ENCODE data around the gene GCN1.

DNA sequence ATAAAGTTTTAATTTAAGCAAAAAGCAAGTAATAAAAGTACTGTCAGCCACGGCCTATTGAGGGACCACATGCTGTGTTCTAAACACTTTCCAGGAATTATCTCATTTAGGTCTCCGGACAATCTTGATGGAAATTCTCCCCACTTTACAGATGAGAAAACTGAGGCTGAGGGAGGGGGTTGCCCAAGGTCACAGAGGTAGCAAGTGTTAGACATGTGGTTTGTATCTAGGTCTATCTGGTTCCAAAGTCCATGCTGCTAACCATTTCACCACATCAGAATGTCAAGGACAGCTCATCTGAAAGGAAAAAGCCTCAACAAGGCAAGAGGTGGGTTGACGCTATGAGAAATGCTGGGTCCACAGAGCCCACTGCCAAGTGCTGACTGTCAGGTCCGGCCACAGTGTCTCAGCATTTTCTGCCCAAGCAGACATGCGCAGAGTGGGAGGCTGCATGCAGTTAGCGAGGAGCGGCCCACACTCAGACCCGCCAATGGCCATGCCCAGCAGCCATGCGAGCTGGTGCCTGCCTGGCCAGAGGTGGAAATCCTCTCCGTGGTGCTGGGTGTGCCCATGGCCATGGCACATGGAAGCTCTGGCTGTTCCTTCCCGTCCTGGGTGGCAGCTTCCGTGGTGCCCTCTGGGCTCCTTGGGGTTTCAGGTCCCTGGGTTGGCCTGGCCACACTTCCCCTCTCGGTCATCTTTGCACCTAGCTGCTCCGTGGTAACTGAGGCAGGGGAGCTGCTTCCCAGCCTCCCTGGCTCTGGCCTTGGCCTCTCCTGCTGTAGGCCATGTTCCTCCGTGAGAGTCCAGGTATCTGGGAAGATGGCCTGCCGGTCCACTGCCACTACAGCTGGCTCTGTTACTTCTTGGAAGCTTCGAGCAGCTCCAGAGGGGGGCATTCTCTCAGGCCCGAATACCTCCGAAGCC, 24.4 kb upstream of the GCN1 start:
- no peak for TF ChIP-seq POLR2A (IDR thresholded peaks at IDR 0.05)
- TF ChIP-seq, protein P1, sequence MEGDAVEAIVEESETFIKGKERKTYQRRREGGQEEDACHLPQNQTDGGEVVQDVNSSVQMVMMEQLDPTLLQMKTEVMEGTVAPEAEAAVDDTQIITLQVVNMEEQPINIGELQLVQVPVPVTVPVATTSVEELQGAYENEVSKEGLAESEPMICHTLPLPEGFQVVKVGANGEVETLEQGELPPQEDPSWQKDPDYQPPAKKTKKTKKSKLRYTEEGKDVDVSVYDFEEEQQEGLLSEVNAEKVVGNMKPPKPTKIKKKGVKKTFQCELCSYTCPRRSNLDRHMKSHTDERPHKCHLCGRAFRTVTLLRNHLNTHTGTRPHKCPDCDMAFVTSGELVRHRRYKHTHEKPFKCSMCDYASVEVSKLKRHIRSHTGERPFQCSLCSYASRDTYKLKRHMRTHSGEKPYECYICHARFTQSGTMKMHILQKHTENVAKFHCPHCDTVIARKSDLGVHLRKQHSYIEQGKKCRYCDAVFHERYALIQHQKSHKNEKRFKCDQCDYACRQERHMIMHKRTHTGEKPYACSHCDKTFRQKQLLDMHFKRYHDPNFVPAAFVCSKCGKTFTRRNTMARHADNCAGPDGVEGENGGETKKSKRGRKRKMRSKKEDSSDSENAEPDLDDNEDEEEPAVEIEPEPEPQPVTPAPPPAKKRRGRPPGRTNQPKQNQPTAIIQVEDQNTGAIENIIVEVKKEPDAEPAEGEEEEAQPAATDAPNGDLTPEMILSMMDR (IDR thresholded peaks at IDR 0.05): no peak
- TF ChIP-seq POLR2AphosphoS5 (IDR thresholded peaks at IDR 0.05): no peak
- no peak for TF ChIP-seq EP300 (IDR thresholded peaks at IDR 0.05)
